Stimulated activated CD4-positive, alpha-beta T cell treated with anti-CD3 and anti-CD28 coated beads, TNF-alpha, amount 100 ng/mL, for 4 hours (primary cell): ENCODE results near the gene CYSTM1.

ENCODE experiments used
- DNase-seq, 3 experiments: peaks; one replicate each; pipeline ENCODE4 v3.0.0-alpha.2; 2020; ENCODE audit warnings: low read depth in 3 of 3

Gene CYSTM1

GRCh38 chr5:140208065-140208464 lies 33.1 kb downstream of the CYSTM1 start:
- no peak for DNase-seq

- no peak for DNase-seq
Measured at GRCh38 chr5:140213370-140213983, 38.5 kb downstream of the CYSTM1 start.

GRCh38 chr5:140214831-140215230 lies 39.8 kb downstream of the CYSTM1 start:
- DNase-seq: no peak

- no peak for DNase-seq
Measured at GRCh38 chr5:140215276-140215675, 40.3 kb downstream of the CYSTM1 start.

- DNase-seq: no peak
Measured at GRCh38 chr5:140216478-140217074, 41.6 kb downstream of the CYSTM1 start.

GRCh38 chr5:140217299-140218026 lies 42.5 kb downstream of the CYSTM1 start:
- DNase-seq: no peak

- DNase-seq: no peak
Measured at GRCh38 chr5:140219068-140219991, 44.3 kb downstream of the CYSTM1 start.

- no peak for DNase-seq
Measured at GRCh38 chr5:140220032-140220697, 45.2 kb downstream of the CYSTM1 start.

- DNase-seq: no peak
Measured at GRCh38 chr5:140220698-140221064, 45.7 kb downstream of the CYSTM1 start.

GRCh38 chr5:140221697-140222223 lies 46.8 kb downstream of the CYSTM1 start:
- DNase-seq: no peak

- no peak for DNase-seq
Measured at GRCh38 chr5:140222416-140222815, 47.4 kb downstream of the CYSTM1 start.

- no peak for DNase-seq
Measured at GRCh38 chr5:140223567-140223966, 48.6 kb downstream of the CYSTM1 start.

GRCh38 chr5:140224658-140225057 lies 49.7 kb downstream of the CYSTM1 start:
- no peak for DNase-seq

- DNase-seq: no peak
Measured at GRCh38 chr5:140225396-140225795, 50.4 kb downstream of the CYSTM1 start.

- DNase-seq: no peak
Measured at GRCh38 chr5:140227046-140227445, 52.1 kb downstream of the CYSTM1 start.

- no peak for DNase-seq
Measured at GRCh38 chr5:140228364-140228837, 53.4 kb downstream of the CYSTM1 start.

- DNase-seq: no peak
Measured at GRCh38 chr5:140230373-140230772, 55.4 kb downstream of the CYSTM1 start.

GRCh38 chr5:140232731-140233130 lies 57.7 kb downstream of the CYSTM1 start:
- DNase-seq: no peak

GRCh38 chr5:140234377-140234989 lies 59.5 kb downstream of the CYSTM1 start:
- no peak for DNase-seq

GRCh38 chr5:140235791-140236551 lies 61.0 kb downstream of the CYSTM1 start:
- no peak for DNase-seq
